HG03135 (cell line): Measurements from ENCODE around the gene ARL14EP.

Experiments
- ATAC-seq: cut with Tn5 transposase; IDR thresholded peaks from one replicate; pipeline ENCODE4 v1.9.1; 2021; ENCODE audit warnings: mild to moderate bottlenecking, moderate library complexity; ENCODE audit not compliant: unreplicated experiment

ARL14EP gene

DNA sequence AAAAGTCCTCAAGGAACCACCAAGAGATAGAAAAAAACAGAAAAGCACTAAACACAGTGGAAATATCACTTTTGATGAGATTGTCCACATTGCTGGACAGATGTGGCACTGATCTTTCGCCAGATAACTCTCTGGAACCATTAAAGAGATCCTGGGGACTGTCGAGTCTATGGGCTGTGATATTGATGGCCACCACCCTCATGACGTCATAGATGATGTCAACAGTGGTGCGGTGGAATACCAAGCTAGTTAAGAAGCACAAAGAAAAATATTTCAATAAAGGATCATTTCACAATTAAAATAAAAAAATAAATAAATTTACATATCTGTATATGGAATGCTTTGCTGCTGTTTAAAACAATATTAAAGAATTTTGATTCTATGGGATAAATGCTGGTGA is 45.5 kb downstream of the ARL14EP start:
- ATAC-seq = no peak

DNA sequence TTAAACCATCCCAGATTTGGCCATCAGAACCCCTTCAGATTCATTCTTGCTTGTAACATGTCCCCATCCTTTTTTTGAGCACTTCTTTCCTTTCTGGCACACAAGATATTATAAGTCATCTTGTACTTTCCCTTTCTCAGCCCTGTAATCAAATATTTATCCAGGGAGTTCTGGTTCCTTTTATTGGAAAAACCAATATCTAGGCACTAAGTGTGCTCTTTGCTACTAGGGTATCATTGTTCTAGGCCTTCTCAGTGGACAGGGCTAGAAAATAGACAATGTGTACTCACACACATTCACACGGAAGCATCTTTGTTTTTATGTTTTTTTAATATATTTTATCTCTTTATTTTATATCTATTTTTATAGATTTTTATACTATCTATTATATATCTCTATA is 47.3 kb downstream of the ARL14EP start:
- ATAC-seq = no peak

DNA sequence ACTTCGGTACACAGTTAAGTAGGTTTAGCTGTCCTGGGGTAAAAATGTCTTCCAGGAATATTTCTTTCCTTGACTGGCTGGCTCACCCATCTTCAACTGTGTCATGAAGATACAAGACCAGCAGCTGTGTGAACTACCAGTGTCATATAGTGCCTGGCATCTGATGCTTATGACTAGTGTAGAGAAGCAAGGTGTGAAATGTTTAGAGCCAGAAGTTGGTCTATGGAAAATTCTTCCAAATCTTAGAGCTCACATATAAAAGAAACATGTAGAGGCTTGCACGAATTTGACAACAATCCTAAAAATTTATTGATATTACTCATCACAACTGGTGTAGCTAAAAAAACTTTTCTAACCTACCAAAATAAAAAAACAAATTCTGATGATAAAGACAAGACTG is 54.4 kb downstream of the ARL14EP start:
- ATAC-seq = no peak

DNA sequence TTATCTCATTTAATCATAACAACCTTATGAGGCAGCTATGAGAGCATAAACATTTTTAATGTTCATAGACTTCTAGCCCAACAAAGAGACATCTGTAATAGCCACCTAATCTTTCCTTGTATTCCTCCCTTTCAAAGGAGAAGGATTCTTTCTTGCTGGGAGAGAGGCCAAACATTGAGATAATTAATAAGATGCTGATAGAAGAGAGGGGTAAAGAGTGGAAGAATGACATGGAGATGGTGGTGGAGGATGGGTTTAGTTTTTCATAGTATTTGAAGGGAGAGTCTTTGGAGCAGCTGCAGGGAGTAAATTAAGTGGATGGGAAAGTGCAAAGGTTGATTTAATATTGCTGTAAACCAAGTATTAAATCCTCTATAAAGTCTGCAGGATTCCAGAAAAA is 57.9 kb downstream of the ARL14EP start:
- ATAC-seq = no peak

DNA sequence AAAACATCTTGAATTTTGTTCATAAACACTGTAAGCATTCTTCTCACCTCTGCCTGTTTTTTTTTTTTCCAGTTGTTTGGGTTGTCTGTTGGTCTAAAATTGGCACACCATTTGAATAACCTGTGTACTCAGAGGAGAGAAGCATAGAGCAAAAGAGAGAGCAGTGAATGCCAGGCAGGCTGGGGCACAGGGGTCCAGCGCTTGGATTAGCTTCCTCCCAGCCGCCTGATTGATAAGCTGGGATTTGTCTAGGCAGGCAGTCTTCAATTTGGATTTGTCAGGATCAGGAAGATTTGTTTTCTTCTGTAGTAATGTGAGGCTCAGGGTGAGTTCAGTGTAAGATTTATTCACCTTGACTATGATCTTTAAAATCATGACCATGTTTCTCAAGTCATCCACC is 59.0 kb downstream of the ARL14EP start:
- no peak for ATAC-seq
